Liver (tissue), 9 donors: Measurements from ENCODE around the gene CPNE8. TPM values are rescaled to one million over a fixed set of nuclear protein-coding genes. Genes with fewer than 3 reads are reported as not detected.

Experiments
- DNase-seq: peaks from one replicate; pipeline ENCODE4 v3.0.0-alpha.2; 2017; ENCODE audit warnings: low spot score
- H3K27ac ChIP-seq, 2 donors: one replicate each; pipeline ENCODE4 v1.7.0; 2013; ENCODE audit warnings: inconsistent platforms in 2 of 2, low read length in 2 of 2, control low read depth in 1 of 2, low read depth in 1 of 2, mild to moderate bottlenecking in 1 of 2
- H3K27me3 ChIP-seq, 4 donors: one replicate each; pipeline versions ENCODE4 v1.6.1 to v1.7.0; 2013; ENCODE audit warnings: low read length in 3 of 4, inconsistent platforms in 1 of 4, mild to moderate bottlenecking in 1 of 4, moderate library complexity in 1 of 4; ENCODE audit not compliant: control insufficient read depth in 4 of 4, insufficient read depth in 4 of 4
- H3K36me3 ChIP-seq, 4 donors: one replicate each; pipeline versions ENCODE4 v1.6.1 to v1.7.0; 2013; ENCODE audit warnings: low read length in 3 of 4, mild to moderate bottlenecking in 3 of 4, low read depth in 1 of 4, moderate library complexity in 1 of 4; ENCODE audit not compliant: control insufficient read depth in 4 of 4, insufficient read depth in 3 of 4
- H3K4me1 ChIP-seq, 4 donors: one replicate each; pipeline versions ENCODE4 v1.6.1 to v1.7.0; 2013; ENCODE audit warnings: low read length in 3 of 4, mild to moderate bottlenecking in 3 of 4, moderate library complexity in 1 of 4; ENCODE audit not compliant: control insufficient read depth in 4 of 4, insufficient read depth in 4 of 4
- H3K4me3 ChIP-seq, 3 donors: one replicate each; pipeline versions ENCODE4 v1.6.1 to v1.7.0; 2013; ENCODE audit warnings: low read length in 3 of 3, control low read depth in 1 of 3, low read depth in 1 of 3, mild to moderate bottlenecking in 1 of 3
- H3K9ac ChIP-seq, 2 donors: one replicate each; pipeline ENCODE4 v1.7.0; 2013; ENCODE audit warnings: low read length in 2 of 2, mild to moderate bottlenecking in 2 of 2, moderate library complexity in 2 of 2, control low read depth in 1 of 2, low read depth in 1 of 2
- H3K9me3 ChIP-seq, 4 donors: one replicate each; pipeline versions ENCODE4 v1.6.1 to v1.7.0; 2013; ENCODE audit warnings: low read length in 3 of 4; ENCODE audit not compliant: control insufficient read depth in 4 of 4
- EGR1 ChIP-seq, 2 donors: IDR thresholded peaks; 2 replicates each; pipeline ENCODE4 v1.6.1; 2016 to 2018; ENCODE audit warnings: antibody characterized with exemption in 2 of 2, low read depth in 2 of 2
- FOXA1 ChIP-seq: IDR thresholded peaks from 2 replicates; pipeline ENCODE4 v1.6.1; 2016; ENCODE audit warnings: antibody characterized with exemption
- FOXA2 ChIP-seq: IDR thresholded peaks from 2 replicates; pipeline ENCODE4 v1.6.1; 2016; ENCODE audit warnings: antibody characterized with exemption
- GABPA ChIP-seq, 2 donors: IDR thresholded peaks in 1 of 2; conservative IDR thresholded peaks in 1 of 2; 2 replicates each; pipeline ENCODE4 v1.6.1; 2016; ENCODE audit warnings: antibody characterized with exemption in 2 of 2, mild to moderate bottlenecking in 1 of 2, moderate library complexity in 1 of 2
- HNF4A ChIP-seq, 2 donors: conservative IDR thresholded peaks; 2 replicates each; pipeline ENCODE4 v1.6.1; 2016; ENCODE audit warnings: antibody characterized with exemption in 2 of 2, mild to moderate bottlenecking in 2 of 2
- HNF4G ChIP-seq: IDR thresholded peaks from 2 replicates; pipeline ENCODE4 v1.6.1; 2016; ENCODE audit warnings: antibody characterized with exemption
- JUND ChIP-seq, 2 donors: IDR thresholded peaks; 2 replicates each; pipeline ENCODE4 v1.6.1; 2016; ENCODE audit warnings: antibody characterized with exemption in 2 of 2
- NR2F2 ChIP-seq: IDR thresholded peaks from 2 replicates; pipeline ENCODE4 v1.6.1; 2016; ENCODE audit warnings: antibody characterized with exemption
- RAD21 ChIP-seq, 2 donors: IDR thresholded peaks; 2 replicates each; pipeline ENCODE4 v1.6.1; 2016; ENCODE audit warnings: antibody characterized with exemption in 2 of 2, mild to moderate bottlenecking in 2 of 2
- RXRA ChIP-seq, 2 donors: IDR thresholded peaks; 2 replicates each; pipeline ENCODE4 v1.6.1; 2017 to 2018; ENCODE audit warnings: antibody characterized with exemption in 2 of 2, mild to moderate bottlenecking in 1 of 2
- SP1 ChIP-seq: IDR thresholded peaks from 2 replicates; pipeline ENCODE4 v1.6.1; 2018; ENCODE audit warnings: antibody characterized with exemption, mild to moderate bottlenecking
- TAF1 ChIP-seq: conservative IDR thresholded peaks from 2 replicates; pipeline ENCODE4 v1.6.1; 2016; ENCODE audit warnings: antibody characterized with exemption, mild to moderate bottlenecking
- YY1 ChIP-seq: IDR thresholded peaks from 2 replicates; pipeline ENCODE4 v1.6.1; 2016; ENCODE audit warnings: antibody characterized with exemption, mild to moderate bottlenecking
- WGBS: extraction: QIAGEN DNeasy Blood & Tissue Kit; methylation state at CpG from one replicate; pipeline ENCODE4 v1.1.7; 2013; 5-methylcytosine and 5-hydroxymethylcytosine counted together
- polyA plus RNA-seq, 2 donors: library from polyadenylated mRNA; stranded (reverse) in 1 of 2; unstranded in 1 of 2; fragments of 200-250 nt in 1 of 2; fragments of >200 nt in 1 of 2; fragmentation: Nextera tagmentation in 1 of 2; extraction: Ambion mirVana in 1 of 2; gene quantifications; one replicate each; pipeline versions ENCODE4 v1.2.1 to v1.2.3, GENCODE V29; 2013 to 2015
- total RNA-seq, 2 donors: library from RNA; depleted of rRNA; stranded (reverse); fragments of >200 nt; gene quantifications; one replicate each; pipeline ENCODE4 v1.2.3, GENCODE V29; 2014
- TF ChIP-seq, protein P1 (sequence below): IDR thresholded peaks from 2 replicates; pipeline ENCODE4 v1.6.1; 2016; ENCODE audit warnings: antibody characterized with exemption
- TF ChIP-seq, protein P2 (sequence below): fragments of 150-350 bp; IDR thresholded peaks from 2 replicates; pipeline ENCODE4 v1.5.1; 2017; ENCODE audit warnings: improper control_type of control experiment, low read depth, low read length; ENCODE audit not compliant: missing input control
- TF ChIP-seq, protein P3 (sequence below): IDR thresholded peaks from 2 replicates; pipeline ENCODE4 v1.6.1; 2016; ENCODE audit warnings: antibody characterized with exemption, mild to moderate bottlenecking
- TF ChIP-seq, protein P4 (sequence below): IDR thresholded peaks from 2 replicates; pipeline ENCODE4 v1.6.1; 2016; ENCODE audit warnings: antibody characterized with exemption
- TF ChIP-seq, protein P5 (sequence below): IDR thresholded peaks from 2 replicates; pipeline ENCODE4 v1.6.1; 2016; ENCODE audit warnings: antibody characterized with exemption
- donor health status: healthy.
- donor health status: healthy.
- donor health status: healthy.
- donor health status: healthy.
- donor health status: healthy.

Gene CPNE8
- total and polyA plus RNA-seq, 4 donors: 4.2 to 27.4 (median 10.9) TPM

DNA sequence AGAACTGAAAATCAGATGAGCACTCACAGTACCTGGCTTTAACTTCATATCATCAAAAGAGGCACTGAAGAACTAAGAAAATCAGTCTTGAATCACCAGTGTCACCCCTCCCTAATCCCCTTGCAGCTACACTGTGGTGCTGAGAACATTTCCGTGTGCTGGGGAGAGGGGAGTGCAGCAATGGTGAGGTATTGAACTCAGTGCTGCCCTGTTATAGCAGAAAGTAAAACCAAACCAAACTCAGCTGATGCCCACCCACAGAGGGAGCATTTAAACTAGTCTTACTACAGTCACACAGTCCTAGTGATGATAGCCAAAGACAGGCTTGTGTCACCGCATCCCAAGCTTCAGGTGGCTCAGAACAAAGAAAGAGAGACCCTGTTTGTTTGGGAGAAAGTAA, 122.1 kb downstream of the CPNE8 start:
- no peak for DNase-seq
- Histone ChIP-seq H3K4me3 (no peak overlapping the region), H3K36me3 (no peaks in the 10 kb centered on the region), H3K9ac (no peak overlapping the region), H3K9me3 (peaks cover 0 to 2% (median 0%) of the 10 kb centered on the region in 4 donors), H3K27ac (no peak overlapping the region), H3K27me3 (no peaks in the 10 kb centered on the region), H3K4me1 (no peaks in the 10 kb centered on the region)
- WGBS: 77% methylated on average over 2 of the region's 2 CpGs
- no peak for TF ChIP-seq YY1
- TF ChIP-seq NR2F2: no peak
- TF ChIP-seq HNF4G: no peak
- TF ChIP-seq, protein P1, sequence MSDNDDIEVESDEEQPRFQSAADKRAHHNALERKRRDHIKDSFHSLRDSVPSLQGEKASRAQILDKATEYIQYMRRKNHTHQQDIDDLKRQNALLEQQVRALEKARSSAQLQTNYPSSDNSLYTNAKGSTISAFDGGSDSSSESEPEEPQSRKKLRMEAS: no peak
- TF ChIP-seq RAD21 (IDR thresholded peaks at IDR 0.05): no peak
- no peak for TF ChIP-seq FOXA1
- TF ChIP-seq, protein P2, sequence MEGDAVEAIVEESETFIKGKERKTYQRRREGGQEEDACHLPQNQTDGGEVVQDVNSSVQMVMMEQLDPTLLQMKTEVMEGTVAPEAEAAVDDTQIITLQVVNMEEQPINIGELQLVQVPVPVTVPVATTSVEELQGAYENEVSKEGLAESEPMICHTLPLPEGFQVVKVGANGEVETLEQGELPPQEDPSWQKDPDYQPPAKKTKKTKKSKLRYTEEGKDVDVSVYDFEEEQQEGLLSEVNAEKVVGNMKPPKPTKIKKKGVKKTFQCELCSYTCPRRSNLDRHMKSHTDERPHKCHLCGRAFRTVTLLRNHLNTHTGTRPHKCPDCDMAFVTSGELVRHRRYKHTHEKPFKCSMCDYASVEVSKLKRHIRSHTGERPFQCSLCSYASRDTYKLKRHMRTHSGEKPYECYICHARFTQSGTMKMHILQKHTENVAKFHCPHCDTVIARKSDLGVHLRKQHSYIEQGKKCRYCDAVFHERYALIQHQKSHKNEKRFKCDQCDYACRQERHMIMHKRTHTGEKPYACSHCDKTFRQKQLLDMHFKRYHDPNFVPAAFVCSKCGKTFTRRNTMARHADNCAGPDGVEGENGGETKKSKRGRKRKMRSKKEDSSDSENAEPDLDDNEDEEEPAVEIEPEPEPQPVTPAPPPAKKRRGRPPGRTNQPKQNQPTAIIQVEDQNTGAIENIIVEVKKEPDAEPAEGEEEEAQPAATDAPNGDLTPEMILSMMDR: no peak
- TF ChIP-seq FOXA2: no peak

DNA sequence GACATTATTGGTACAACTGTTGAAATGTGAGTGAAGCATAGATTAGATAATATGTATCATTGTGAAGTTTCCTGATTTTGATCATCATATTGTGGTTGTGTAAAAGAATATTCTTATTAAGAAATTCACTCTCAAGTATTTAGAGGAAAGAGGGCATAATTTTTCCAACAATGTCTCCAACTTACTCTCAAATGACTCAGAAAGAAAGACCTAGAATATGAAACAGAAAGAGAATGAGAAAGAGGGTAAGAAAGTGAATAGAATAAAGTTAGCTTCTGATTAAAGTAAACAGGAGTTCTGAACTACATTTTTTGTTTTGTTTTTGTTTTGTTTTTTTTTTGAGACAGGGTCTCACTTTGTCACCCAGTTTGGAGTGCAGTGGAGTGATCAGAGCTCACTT, 123.0 kb downstream of the CPNE8 start:
- H3K4me3 ChIP-seq: no peak overlapping the region
- H3K36me3 ChIP-seq: no peaks in the 10 kb centered on the region
- no peak overlapping the region for H3K9ac ChIP-seq
- H3K27me3 ChIP-seq: no peaks in the 10 kb centered on the region
- TF ChIP-seq, protein P2: no peak
- TF ChIP-seq, protein P3, sequence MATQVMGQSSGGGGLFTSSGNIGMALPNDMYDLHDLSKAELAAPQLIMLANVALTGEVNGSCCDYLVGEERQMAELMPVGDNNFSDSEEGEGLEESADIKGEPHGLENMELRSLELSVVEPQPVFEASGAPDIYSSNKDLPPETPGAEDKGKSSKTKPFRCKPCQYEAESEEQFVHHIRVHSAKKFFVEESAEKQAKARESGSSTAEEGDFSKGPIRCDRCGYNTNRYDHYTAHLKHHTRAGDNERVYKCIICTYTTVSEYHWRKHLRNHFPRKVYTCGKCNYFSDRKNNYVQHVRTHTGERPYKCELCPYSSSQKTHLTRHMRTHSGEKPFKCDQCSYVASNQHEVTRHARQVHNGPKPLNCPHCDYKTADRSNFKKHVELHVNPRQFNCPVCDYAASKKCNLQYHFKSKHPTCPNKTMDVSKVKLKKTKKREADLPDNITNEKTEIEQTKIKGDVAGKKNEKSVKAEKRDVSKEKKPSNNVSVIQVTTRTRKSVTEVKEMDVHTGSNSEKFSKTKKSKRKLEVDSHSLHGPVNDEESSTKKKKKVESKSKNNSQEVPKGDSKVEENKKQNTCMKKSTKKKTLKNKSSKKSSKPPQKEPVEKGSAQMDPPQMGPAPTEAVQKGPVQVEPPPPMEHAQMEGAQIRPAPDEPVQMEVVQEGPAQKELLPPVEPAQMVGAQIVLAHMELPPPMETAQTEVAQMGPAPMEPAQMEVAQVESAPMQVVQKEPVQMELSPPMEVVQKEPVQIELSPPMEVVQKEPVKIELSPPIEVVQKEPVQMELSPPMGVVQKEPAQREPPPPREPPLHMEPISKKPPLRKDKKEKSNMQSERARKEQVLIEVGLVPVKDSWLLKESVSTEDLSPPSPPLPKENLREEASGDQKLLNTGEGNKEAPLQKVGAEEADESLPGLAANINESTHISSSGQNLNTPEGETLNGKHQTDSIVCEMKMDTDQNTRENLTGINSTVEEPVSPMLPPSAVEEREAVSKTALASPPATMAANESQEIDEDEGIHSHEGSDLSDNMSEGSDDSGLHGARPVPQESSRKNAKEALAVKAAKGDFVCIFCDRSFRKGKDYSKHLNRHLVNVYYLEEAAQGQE: no peak
- no peak for TF ChIP-seq HNF4A (conservative IDR thresholded peaks at IDR 0.05)
- TF ChIP-seq, protein P4, sequence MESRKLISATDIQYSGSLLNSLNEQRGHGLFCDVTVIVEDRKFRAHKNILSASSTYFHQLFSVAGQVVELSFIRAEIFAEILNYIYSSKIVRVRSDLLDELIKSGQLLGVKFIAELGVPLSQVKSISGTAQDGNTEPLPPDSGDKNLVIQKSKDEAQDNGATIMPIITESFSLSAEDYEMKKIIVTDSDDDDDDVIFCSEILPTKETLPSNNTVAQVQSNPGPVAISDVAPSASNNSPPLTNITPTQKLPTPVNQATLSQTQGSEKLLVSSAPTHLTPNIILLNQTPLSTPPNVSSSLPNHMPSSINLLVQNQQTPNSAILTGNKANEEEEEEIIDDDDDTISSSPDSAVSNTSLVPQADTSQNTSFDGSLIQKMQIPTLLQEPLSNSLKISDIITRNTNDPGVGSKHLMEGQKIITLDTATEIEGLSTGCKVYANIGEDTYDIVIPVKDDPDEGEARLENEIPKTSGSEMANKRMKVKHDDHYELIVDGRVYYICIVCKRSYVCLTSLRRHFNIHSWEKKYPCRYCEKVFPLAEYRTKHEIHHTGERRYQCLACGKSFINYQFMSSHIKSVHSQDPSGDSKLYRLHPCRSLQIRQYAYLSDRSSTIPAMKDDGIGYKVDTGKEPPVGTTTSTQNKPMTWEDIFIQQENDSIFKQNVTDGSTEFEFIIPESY: no peak
- TF ChIP-seq FOXA2: no peak
- no peak for TF ChIP-seq JUND (IDR thresholded peaks at IDR 0.05)
- TF ChIP-seq, protein P1: no peak
- TF ChIP-seq RXRA (IDR thresholded peaks at IDR 0.05): no peak
- TF ChIP-seq FOXA1: no peak
- no peak for TF ChIP-seq RAD21 (IDR thresholded peaks at IDR 0.05)
- TF ChIP-seq NR2F2: no peak
- no peak for TF ChIP-seq SP1
- no peak for TF ChIP-seq TAF1
- TF ChIP-seq GABPA (IDR thresholded peaks at IDR 0.05 in 1 of 2, conservative IDR thresholded peaks at IDR 0.05 in 1 of 2): no peak
- TF ChIP-seq, protein P5, sequence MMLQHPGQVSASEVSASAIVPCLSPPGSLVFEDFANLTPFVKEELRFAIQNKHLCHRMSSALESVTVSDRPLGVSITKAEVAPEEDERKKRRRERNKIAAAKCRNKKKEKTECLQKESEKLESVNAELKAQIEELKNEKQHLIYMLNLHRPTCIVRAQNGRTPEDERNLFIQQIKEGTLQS: no peak
- TF ChIP-seq HNF4G: no peak
- TF ChIP-seq EGR1 (IDR thresholded peaks at IDR 0.05; ENCODE audit: low read depth in 2 of 2): no peak
- no peak for TF ChIP-seq YY1
- no peaks in the 10 kb centered on the region for H3K4me1 ChIP-seq
- H3K27ac ChIP-seq: no peak overlapping the region
- no peaks in the 10 kb centered on the region for H3K9me3 ChIP-seq
- no peak for DNase-seq
